Large intestine (tissue), 3 donors: Measurements from ENCODE around the gene MAST4. TPM values are rescaled to one million over a fixed set of nuclear protein-coding genes. Genes with fewer than 3 reads are reported as not detected.

ENCODE experiments used
- DNase-seq, 2 donors: peaks; one replicate each; pipeline versions ENCODE4 v3.0.0 to v3.0.0-alpha.2; 2013
- H3K27ac ChIP-seq: one replicate; pipeline ENCODE4 v1.5.1; 2013; ENCODE audit warnings: low read length
- H3K27me3 ChIP-seq: 2 replicates; pipeline ENCODE4 v1.6.1; 2013; ENCODE audit warnings: low read length; ENCODE audit not compliant: control insufficient read depth, insufficient read depth
- H3K36me3 ChIP-seq: 2 replicates; pipeline ENCODE4 v1.6.1; 2013; ENCODE audit warnings: low read length; ENCODE audit not compliant: control insufficient read depth, insufficient read depth
- H3K4me1 ChIP-seq: one replicate; pipeline ENCODE4 v1.6.1; 2013; ENCODE audit warnings: low read length; ENCODE audit not compliant: control insufficient read depth, insufficient read depth
- H3K4me3 ChIP-seq: one replicate; pipeline ENCODE4 v1.5.1; 2013; ENCODE audit warnings: low read length
- H3K9me3 ChIP-seq: one replicate; pipeline ENCODE4 v1.6.1; 2013; ENCODE audit warnings: mild to moderate bottlenecking, low read depth, low read length, moderate library complexity; ENCODE audit not compliant: control insufficient read depth
- WGBS: methylation state at CpG from one replicate; pipeline ENCODE4 v1.1.5; 2013; ENCODE audit warnings: low lambda C conversion rate; ENCODE audit not compliant: insufficient coverage; 5-methylcytosine and 5-hydroxymethylcytosine counted together
- polyA plus RNA-seq: library from polyadenylated mRNA; unstranded; fragments of 120-200 nt; gene quantifications from one replicate; pipeline ENCODE4 v1.2.1, GENCODE V29; 2013

Gene MAST4
- polyA plus RNA-seq, 1 donor = 14.8 TPM

DNA sequence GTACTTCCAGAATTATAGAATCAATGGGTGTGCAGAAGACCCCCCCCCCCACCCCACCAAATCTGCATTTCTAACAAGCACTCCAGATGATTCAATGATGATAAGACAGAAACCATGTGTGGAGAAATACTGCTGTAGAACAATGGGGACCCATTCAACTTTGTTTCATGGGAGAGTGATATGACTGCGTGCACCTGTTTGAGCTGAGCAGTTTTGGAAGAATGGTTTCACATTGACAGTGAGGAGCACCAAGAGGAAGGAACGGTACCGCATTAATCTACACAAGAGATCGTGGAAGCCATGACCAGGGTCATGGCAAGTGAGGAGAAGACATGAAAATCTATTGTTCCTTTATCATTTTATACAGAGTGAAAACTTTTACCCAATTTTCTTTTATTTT, 397.7 kb downstream of the MAST4 start:
- no peak for DNase-seq
- Histone ChIP-seq H3K4me1 (no peaks in the 10 kb centered on the region), H3K27ac (no peak overlapping the region), H3K27me3 (no peaks in the 10 kb centered on the region), H3K9me3 (no peaks in the 10 kb centered on the region), H3K36me3 (no peaks in the 10 kb centered on the region), H3K4me3 (no peak overlapping the region)
- 80% methylated on average over 2 of the region's 4 CpGs for WGBS

DNA sequence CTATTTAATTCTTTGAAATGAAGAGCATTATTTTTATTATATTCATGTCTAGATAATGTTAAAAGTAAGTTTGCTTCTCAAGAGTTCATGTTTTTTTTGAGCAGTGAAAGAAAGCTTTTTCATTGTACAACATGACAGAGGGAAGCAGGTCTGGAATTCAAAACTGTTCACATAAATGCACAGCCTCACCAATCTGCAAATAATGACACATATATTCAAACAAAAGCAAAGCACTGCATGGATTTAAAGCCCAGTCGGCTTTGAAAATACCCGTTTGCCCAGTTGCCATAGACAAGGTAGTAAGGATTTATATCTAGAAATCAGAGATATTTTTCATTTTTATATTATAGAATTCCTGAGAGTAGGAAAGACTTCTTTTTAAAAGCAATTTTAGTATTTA, 398.6 kb downstream of the MAST4 start:
- no peaks in the 10 kb centered on the region for H3K9me3 ChIP-seq
- no peak overlapping the region for H3K4me3 ChIP-seq
- H3K27me3 ChIP-seq = no peaks in the 10 kb centered on the region
- no peak for DNase-seq
- no peaks in the 10 kb centered on the region for H3K36me3 ChIP-seq
- no peaks in the 10 kb centered on the region for H3K4me1 ChIP-seq
- no peak overlapping the region for H3K27ac ChIP-seq
- 70% methylated on average over 2 of the region's 2 CpGs for WGBS

DNA sequence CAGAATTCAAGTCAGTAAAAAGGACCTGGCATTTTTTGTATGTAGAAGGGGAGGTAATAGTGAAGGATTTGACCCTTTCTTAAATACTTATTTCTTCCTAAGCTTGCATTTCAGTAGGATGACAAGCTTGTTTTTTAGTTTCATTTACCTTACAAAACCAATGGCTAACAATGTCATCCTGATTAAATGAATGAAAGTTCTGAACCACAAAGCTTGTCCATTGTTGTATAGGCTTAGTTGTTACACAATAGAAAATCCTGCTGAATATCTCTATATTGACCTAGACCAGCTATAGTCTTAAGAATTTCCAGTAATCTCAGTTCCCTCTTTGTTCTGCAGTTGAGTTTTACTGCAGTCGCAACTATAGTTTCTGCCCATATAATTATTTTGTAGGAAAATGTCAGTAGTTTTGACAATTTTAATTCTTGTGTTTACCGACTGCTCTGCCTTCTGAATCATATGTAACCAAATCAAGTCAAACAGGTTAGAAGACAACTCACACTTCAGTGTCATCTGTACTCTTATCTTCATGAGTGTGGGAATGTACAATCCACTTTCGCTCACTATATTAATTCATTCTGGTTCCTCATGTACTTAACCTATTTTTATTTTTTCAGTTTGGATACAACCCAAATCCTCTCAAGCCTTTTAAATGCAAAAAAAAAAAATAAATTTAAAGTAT, 404.7 kb downstream of the MAST4 start:
- H3K4me1 ChIP-seq = no peaks in the 10 kb centered on the region
- DNase-seq = no peak
- H3K36me3 ChIP-seq = no peaks in the 10 kb centered on the region
- H3K27ac ChIP-seq = no peak overlapping the region
- no peaks in the 10 kb centered on the region for H3K9me3 ChIP-seq
- H3K4me3 ChIP-seq = no peak overlapping the region
- WGBS = 93% methylated on average over 3 of the region's 3 CpGs
- no peaks in the 10 kb centered on the region for H3K27me3 ChIP-seq

DNA sequence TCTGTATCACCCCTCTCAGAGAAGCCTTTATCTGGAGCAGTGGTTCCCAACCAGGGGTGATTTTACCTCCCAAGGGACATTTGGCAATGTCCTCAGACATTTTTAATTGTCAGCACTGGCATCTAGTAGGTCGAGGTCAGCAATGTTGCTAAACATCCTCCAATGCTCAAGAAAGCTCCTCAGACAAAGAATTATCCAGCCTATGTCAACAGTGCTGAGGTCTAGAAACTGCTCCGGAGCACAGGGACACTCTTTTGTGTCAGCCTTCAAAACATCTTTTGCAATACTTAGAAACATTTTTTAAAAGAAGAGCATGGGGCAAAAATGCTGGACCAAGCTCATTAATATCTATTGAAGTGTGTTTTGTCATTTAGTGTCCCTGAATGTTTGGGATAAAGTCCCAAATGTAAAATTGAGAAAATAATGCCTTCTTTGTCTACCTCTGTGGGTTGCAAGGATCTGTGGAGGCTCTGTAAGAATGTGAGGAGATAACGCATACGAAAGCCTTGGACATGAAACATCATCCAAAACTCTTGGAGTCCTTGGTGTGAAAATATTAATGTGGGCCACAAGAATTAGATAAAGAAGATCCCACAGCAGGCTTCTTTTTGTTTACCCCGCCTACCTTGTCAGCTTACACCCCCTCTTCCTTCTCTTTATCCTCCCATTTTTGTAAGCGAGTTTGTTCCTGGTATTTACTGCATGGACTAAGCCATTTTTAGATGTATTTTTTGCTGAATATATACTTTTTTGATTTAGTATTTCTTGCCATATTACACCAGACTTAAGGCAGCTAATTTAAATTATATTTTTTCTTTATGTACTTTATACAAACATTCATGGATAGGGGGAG, 406.9 kb downstream of the MAST4 start:
- WGBS = 50% methylated on average over 1 of the region's 6 CpGs
- Histone ChIP-seq H3K27me3 (no peaks in the 10 kb centered on the region), H3K27ac (peak overlapping the region; percentile 81)

DNA sequence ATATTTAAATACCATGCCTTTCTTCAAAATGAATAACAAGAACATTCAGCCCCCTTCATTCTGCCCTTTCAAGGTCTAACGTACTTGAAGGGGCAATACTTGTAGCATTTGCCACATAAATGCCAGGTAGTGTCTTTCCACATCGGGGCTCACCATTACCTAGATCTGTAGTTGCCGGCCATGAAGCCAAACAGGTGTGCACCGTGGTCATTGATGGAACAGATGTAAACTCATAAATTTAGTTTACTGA, 407.4 kb downstream of the MAST4 start:
- Histone ChIP-seq H3K4me3 (peak overlapping the region; percentile 57), H3K27me3 (no peaks in the 10 kb centered on the region), H3K27ac (peak overlapping the region; percentile 81), H3K9me3 (no peaks in the 10 kb centered on the region), H3K36me3 (no peaks in the 10 kb centered on the region), H3K4me1 (no peaks in the 10 kb centered on the region)
- WGBS = no CpG with 5 or more reads among the region's 4 CpGs
- DNase-seq = no peak

More for the DNA sequence above, 406.9 kb downstream of the MAST4 start:
- H3K4me1 ChIP-seq = no peaks in the 10 kb centered on the region
- DNase-seq = no peak
- peak overlapping the region; percentile 57 for H3K4me3 ChIP-seq
- H3K36me3 ChIP-seq = no peaks in the 10 kb centered on the region
- H3K9me3 ChIP-seq = no peaks in the 10 kb centered on the region

DNA sequence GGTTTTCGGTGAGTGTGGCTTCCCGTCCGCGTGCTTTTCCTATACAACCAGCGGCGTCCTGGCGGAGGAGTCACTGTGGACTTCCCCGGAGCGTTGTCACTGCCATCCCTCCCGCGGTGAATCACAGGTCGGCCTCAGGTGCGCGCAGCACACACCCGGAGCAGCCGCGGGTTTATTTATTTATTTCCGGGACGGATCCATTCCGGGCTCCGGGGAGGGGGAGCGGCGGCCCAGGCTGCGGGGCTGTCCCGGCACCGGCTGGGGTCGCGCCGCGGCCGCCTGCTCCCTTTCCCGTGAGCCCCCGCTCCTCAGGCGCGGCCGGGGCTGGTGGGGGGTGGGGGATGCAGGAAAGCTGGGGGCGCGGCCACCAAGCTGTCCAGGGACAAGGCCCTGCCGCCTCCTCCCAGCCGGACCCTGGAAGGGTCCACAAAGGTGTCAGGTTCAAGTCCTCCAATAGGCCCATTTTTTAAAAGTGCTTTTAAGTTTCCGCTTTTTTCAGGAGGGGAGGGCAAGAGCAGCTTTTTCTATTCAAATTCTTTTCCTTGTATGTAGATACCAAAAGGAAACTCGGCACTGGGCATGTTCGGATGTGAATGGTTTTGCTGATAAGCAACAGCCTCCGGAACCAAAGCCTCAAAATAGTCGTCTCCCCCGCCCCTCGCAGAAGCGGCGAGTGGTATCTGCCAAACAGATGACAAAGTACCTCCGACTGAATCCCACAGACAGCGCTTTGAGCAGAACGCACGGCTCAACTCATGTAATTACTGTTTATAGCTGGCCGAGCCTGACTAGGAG, 407.9 kb downstream of the MAST4 start:
- H3K27ac ChIP-seq = peak overlapping the region; percentile 81
- no peaks in the 10 kb centered on the region for H3K36me3 ChIP-seq
- H3K27me3 ChIP-seq = no peaks in the 10 kb centered on the region
- H3K4me3 ChIP-seq = peak overlapping the region; percentile 57
- H3K9me3 ChIP-seq = no peaks in the 10 kb centered on the region
- DNase-seq = peak; percentile 85 to 95
- no peaks in the 10 kb centered on the region for H3K4me1 ChIP-seq
- WGBS = no CpG with 5 or more reads among the region's 54 CpGs

DNA sequence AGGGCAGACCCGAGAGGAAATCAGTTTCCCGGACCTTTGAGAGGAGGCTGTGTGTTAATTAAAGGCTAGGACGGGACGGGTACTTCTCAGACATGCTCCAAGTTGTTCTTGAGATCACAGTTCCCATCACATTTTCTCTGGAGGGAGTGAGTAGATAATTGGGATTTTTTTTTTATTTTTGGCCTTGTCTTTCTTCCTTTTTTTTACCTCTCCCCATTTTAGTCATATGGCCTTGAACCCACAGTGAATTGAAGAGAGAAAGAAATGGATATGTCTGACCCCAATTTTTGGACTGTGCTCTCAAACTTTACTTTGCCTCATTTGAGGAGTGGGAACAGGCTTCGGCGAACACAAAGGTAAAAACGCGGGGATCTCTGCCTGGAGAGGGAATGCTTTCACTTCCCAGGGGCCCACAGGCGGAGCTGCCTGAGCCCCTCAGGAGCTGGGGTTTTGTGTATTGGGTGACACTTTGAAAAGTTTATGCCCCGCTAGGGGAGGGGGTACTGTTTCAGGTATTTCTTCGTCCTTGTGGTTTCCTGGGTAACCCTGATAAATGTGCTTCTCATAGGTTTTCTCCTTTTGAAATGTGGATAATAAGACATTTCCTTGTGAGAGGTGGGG, 408.6 kb downstream of the MAST4 start:
- peak in 1 of 2 donors; percentile 50 for DNase-seq
- peak overlapping the region; percentile 57 for H3K4me3 ChIP-seq
- WGBS = no CpG with 5 or more reads among the region's 11 CpGs

DNA sequence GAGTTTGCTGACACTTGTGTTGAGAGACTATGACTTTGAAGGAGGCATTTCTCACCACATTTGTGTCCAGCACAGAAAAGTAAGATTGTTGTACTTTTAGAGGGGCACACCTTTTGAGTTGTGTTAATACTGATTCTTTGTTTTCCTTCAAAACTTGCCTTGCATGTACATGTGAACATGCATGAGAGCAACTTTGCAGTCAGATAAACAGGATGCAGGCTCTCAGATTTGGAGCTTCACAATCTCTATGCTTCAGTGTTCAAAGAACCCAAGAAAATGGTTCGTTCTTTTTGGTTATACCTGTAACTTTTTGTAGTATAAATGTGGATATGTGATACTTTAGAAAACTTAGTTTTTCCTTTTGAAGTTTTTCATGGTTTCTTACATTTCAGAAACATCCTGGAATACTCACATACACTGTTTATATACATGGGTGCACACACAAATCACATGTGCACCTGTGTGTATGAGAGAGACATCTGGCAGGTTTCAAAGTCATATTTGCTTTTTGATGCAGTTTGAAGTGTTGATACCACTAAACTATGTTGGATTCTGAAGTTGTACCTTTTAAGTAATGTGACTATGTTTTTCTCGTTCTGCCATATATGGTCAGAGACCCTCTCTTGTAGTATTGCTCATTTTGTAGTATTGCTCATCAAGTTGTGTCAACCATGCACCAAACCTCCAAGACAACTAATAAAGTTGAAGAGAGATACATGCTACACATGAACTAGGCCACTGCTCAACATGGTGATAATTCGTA, 409.7 kb downstream of the MAST4 start:
- H3K27me3 ChIP-seq = no peaks in the 10 kb centered on the region
- H3K9me3 ChIP-seq = no peaks in the 10 kb centered on the region
- WGBS = 80% methylated on average over 2 of the region's 3 CpGs
- H3K4me3 ChIP-seq = peak overlapping the region; percentile 57
- peaks cover 10% of the 10 kb centered on the region for H3K4me1 ChIP-seq
- no peak for DNase-seq
- no peaks in the 10 kb centered on the region for H3K36me3 ChIP-seq
- no peak overlapping the region for H3K27ac ChIP-seq

More for the DNA sequence above, 408.6 kb downstream of the MAST4 start:
- Histone ChIP-seq H3K27me3 (no peaks in the 10 kb centered on the region), H3K4me1 (no peaks in the 10 kb centered on the region), H3K27ac (peak overlapping the region; percentile 81), H3K36me3 (no peaks in the 10 kb centered on the region), H3K9me3 (no peaks in the 10 kb centered on the region)

DNA sequence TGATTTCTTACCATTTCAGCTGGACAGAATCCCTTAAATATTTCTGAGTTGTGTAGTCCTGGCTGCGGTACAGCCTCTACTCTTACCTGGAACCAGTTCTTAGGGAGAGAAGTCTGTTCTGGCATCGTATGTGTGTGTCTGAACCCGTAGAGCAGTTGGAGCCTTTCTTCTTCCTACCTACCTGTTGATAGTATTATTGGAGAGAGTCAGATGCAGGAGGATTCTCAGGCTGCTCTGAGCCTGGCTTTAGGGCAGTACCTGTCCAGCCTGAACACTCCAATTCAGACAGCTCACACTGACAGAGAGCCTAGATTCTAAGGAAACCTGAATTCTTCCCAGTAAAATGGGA, 410.3 kb downstream of the MAST4 start:
- Histone ChIP-seq H3K4me3 (peak overlapping the region; percentile 57), H3K9me3 (no peaks in the 10 kb centered on the region), H3K4me1 (peaks cover 16% of the 10 kb centered on the region), H3K36me3 (no peaks in the 10 kb centered on the region), H3K27ac (no peak overlapping the region), H3K27me3 (no peaks in the 10 kb centered on the region)
- no peak for DNase-seq
- no CpG with 5 or more reads among the region's 3 CpGs for WGBS
